ENCODE results near the gene CWF19L1. TPM values are rescaled to one million over a fixed set of nuclear protein-coding genes. Genes with fewer than 3 reads are reported as not detected.

The CWF19L1 gene
- 15.0 and 28.1 TPM in 2 replicates for total RNA-seq (ENCODE audit: low replicate concordance)

- peak within 1 kb of the TSS; percentile 100 for H3K4me3 ChIP-seq (ENCODE audit: low read depth, low read length)
- peak; percentile 89 for DNase-seq (ENCODE audit: low read depth)
- TF ChIP-seq CTCF (IDR thresholded peaks at IDR 0.05; ENCODE audit: insufficient read depth, low read length) = no peak
Measured at GRCh38 chr10:100267239-100268104, at the start of gene CWF19L1. TSS of gene CWF19L1 (minus strand) at chr10:100267638. CDS start at chr10:100267593, 45 bp downstream.

GRCh38 chr10:100315615-100316014, 48.2 kb upstream of the CWF19L1 start:
- no peak overlapping the region for H3K4me3 ChIP-seq (ENCODE audit: low read depth, low read length)
- no peak for TF ChIP-seq CTCF (IDR thresholded peaks at IDR 0.05; ENCODE audit: insufficient read depth, low read length)
- DNase-seq (ENCODE audit: low read depth) = peak; percentile 15

- H3K4me3 ChIP-seq (ENCODE audit: low read depth, low read length) = no peak overlapping the region
- no peak for DNase-seq (ENCODE audit: low read depth)
- no peak for TF ChIP-seq CTCF (IDR thresholded peaks at IDR 0.05; ENCODE audit: insufficient read depth, low read length)
Measured at GRCh38 chr10:100311298-100311697, 43.9 kb upstream of the CWF19L1 start.

GRCh38 chr10:100307684-100308083, 40.2 kb upstream of the CWF19L1 start:
- TF ChIP-seq CTCF (IDR thresholded peaks at IDR 0.05; ENCODE audit: insufficient read depth, low read length) = no peak

GRCh38 chr10:100306861-100307260, 39.4 kb upstream of the CWF19L1 start:
- no peak overlapping the region for H3K4me3 ChIP-seq (ENCODE audit: low read depth, low read length)
- TF ChIP-seq CTCF (IDR thresholded peaks at IDR 0.05; ENCODE audit: insufficient read depth, low read length) = no peak
- no peak for DNase-seq (ENCODE audit: low read depth)

More at GRCh38 chr10:100307684-100308083, 40.2 kb upstream of the CWF19L1 start:
- no peak overlapping the region for H3K4me3 ChIP-seq (ENCODE audit: low read depth, low read length)
- peak; percentile 42 for DNase-seq (ENCODE audit: low read depth)

- no peak overlapping the region for H3K4me3 ChIP-seq (ENCODE audit: low read depth, low read length)
- TF ChIP-seq CTCF (IDR thresholded peaks at IDR 0.05; ENCODE audit: insufficient read depth, low read length) = no peak
- DNase-seq (ENCODE audit: low read depth) = no peak
Measured at GRCh38 chr10:100304414-100304813, 37.0 kb upstream of the CWF19L1 start.
